ENCODE measurements around the gene KRT28.

DNA sequence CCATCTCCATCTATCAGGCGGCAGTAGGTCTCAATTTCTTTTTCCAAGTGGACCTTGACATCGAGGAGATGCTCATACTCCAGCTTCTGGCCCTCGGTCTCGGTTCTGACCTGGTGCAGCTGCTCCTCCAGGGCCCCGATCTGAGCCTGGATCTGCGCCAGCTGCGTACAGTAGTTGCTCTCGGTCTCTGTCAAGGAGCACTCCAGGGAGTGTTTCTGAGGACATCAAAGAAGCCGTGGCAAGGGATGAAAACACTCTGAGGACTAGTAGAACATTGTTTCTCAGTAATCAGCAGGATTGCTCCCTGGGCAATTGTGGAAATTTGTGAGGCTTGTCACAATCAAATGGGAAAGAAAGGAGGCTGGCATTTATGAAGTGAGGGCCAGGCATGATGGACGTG lies 5.9 kb downstream of the KRT28 start:
- TF ChIP-seq, protein P1, sequence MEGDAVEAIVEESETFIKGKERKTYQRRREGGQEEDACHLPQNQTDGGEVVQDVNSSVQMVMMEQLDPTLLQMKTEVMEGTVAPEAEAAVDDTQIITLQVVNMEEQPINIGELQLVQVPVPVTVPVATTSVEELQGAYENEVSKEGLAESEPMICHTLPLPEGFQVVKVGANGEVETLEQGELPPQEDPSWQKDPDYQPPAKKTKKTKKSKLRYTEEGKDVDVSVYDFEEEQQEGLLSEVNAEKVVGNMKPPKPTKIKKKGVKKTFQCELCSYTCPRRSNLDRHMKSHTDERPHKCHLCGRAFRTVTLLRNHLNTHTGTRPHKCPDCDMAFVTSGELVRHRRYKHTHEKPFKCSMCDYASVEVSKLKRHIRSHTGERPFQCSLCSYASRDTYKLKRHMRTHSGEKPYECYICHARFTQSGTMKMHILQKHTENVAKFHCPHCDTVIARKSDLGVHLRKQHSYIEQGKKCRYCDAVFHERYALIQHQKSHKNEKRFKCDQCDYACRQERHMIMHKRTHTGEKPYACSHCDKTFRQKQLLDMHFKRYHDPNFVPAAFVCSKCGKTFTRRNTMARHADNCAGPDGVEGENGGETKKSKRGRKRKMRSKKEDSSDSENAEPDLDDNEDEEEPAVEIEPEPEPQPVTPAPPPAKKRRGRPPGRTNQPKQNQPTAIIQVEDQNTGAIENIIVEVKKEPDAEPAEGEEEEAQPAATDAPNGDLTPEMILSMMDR (IDR thresholded peaks at IDR 0.05): no peak
- TF ChIP-seq POLR2A (IDR thresholded peaks at IDR 0.05): no peak
